HepG2 (cell line): ENCODE measurements around the gene SLC12A1. TPM values are rescaled to one million over a fixed set of nuclear protein-coding genes. Genes with fewer than 3 reads are reported as not detected.

Source experiments
- KLF12 ChIP-seq: sonication (generic); formaldehyde crosslinking; IDR thresholded peaks from 2 replicates; pipeline ENCODE4 v1.4.0; 2020; ENCODE audit warnings: missing genetic modification reagents, borderline replicate concordance
- NFE2L1 ChIP-seq: sonication (generic); formaldehyde crosslinking; IDR thresholded peaks from 2 replicates; pipeline ENCODE4 v1.4.0; 2020; ENCODE audit warnings: missing genetic modification reagents, mild to moderate bottlenecking, borderline replicate concordance
- NR2C2 ChIP-seq: sonication (generic); formaldehyde crosslinking; IDR thresholded peaks from 2 replicates; pipeline ENCODE4 v1.4.0; 2020; ENCODE audit warnings: missing genetic modification reagents, mild to moderate bottlenecking, moderate library complexity, borderline replicate concordance
- PHF20 ChIP-seq: sonication (generic); formaldehyde crosslinking; IDR thresholded peaks from 2 replicates; pipeline ENCODE4 v1.5.0; 2020; ENCODE audit warnings: mild to moderate bottlenecking, missing genetic modification reagents
- PHF5A ChIP-seq: IDR thresholded peaks from one replicate; pipeline ENCODE4 v1.6.1; 2018; ENCODE audit warnings: low read depth, missing genetic modification reagents; ENCODE audit not compliant: unreplicated experiment
- POLR2G ChIP-seq: fragments of 200-400 bp; formaldehyde crosslinking; IDR thresholded peaks from 2 replicates; pipeline ENCODE4 v1.6.1; 2018; ENCODE audit warnings: mild to moderate bottlenecking, low read depth, low read length, moderate library complexity
- RARG ChIP-seq: sonication (generic); formaldehyde crosslinking; IDR thresholded peaks from 2 replicates; pipeline ENCODE4 v1.4.0; 2020; ENCODE audit warnings: low read depth, mild to moderate bottlenecking, missing genetic modification reagents
- SMAD3 ChIP-seq: sonication (generic); formaldehyde crosslinking; IDR thresholded peaks from 2 replicates; pipeline ENCODE4 v1.4.0; 2020; ENCODE audit warnings: missing genetic modification reagents
- SNAPC2 ChIP-seq: sonication (generic); formaldehyde crosslinking; IDR thresholded peaks from 2 replicates; pipeline ENCODE4 v1.8.1; 2022; ENCODE audit warnings: mild to moderate bottlenecking, missing genetic modification reagents
- ZNF235 ChIP-seq: sonication (generic); formaldehyde crosslinking; IDR thresholded peaks from 2 replicates; pipeline ENCODE4 v1.8.1; 2023; ENCODE audit warnings: mild to moderate bottlenecking, missing genetic modification reagents, borderline replicate concordance
- ZNF44 ChIP-seq: sonication (generic); formaldehyde crosslinking; IDR thresholded peaks from 2 replicates; pipeline ENCODE4 v1.5.1; 2020; ENCODE audit warnings: mild to moderate bottlenecking, missing genetic modification reagents
- ZNF468 ChIP-seq: sonication (generic); formaldehyde crosslinking; IDR thresholded peaks from 2 replicates; pipeline ENCODE4 v1.8.0; 2022; ENCODE audit warnings: mild to moderate bottlenecking, moderate library complexity, missing genetic modification reagents
- ZSCAN21 ChIP-seq: sonication (generic); formaldehyde crosslinking; IDR thresholded peaks from 2 replicates; pipeline ENCODE4 v1.8.0; 2022; ENCODE audit warnings: mild to moderate bottlenecking, missing genetic modification reagents, moderate library complexity, borderline replicate concordance
- ZSCAN22 ChIP-seq: sonication (generic); formaldehyde crosslinking; IDR thresholded peaks from 2 replicates; pipeline ENCODE4 v1.4.0; 2020; ENCODE audit warnings: mild to moderate bottlenecking, missing genetic modification reagents
- polyA plus RNA-seq, 8 experiments: library from polyadenylated mRNA; depleted of rRNA in 3 of 8; stranded (reverse) in 7 of 8; unstranded in 1 of 8; fragments of >200 nt; fragmentation: Illumina TruSeq in 4 of 8; extraction: Trizol in 4 of 8; gene quantifications; 2 replicates each; pipeline versions ENCODE4 v1.2.1 to v1.2.3, GENCODE V29; 2011 to 2016; ENCODE audit warnings: low read depth in 4 of 8, missing spikeins in 1 of 8, mixed read lengths in 1 of 8; ENCODE audit not compliant: insufficient read depth in 1 of 8
- total RNA-seq, 5 experiments: library from RNA; depleted of rRNA; stranded (reverse); fragments of >200 nt; fragmentation: Illumina TruSeq; extraction: Trizol; gene quantifications; 2 replicates each; pipeline ENCODE4 v1.2.3, GENCODE V29; 2016; ENCODE audit warnings: low read depth in 1 of 5
- TF ChIP-seq, protein P1 (sequence below): sonication (generic); formaldehyde crosslinking; IDR thresholded peaks from 2 replicates; pipeline ENCODE4 v1.4.0; 2020; ENCODE audit warnings: missing genetic modification reagents
- TF ChIP-seq, protein P2 (sequence below): sonication (generic); formaldehyde crosslinking; IDR thresholded peaks from 2 replicates; pipeline ENCODE4 v1.8.0; 2023; ENCODE audit warnings: mild to moderate bottlenecking, missing genetic modification reagents
- TF ChIP-seq, protein P3 (sequence below): IDR thresholded peaks from 2 replicates; pipeline ENCODE4 v1.6.1; 2016; ENCODE audit warnings: control low read depth
- TF ChIP-seq, protein P4 (sequence below): sonication (generic); formaldehyde crosslinking; IDR thresholded peaks from 2 replicates; pipeline ENCODE4 v1.4.0; 2020; ENCODE audit warnings: missing genetic modification reagents

SLC12A1 gene
- total and polyA plus RNA-seq, 2 of the 13 experiments (the other 11 are each of a cell fraction or from before 2014, with no cell fraction given), result not detected

DNA sequence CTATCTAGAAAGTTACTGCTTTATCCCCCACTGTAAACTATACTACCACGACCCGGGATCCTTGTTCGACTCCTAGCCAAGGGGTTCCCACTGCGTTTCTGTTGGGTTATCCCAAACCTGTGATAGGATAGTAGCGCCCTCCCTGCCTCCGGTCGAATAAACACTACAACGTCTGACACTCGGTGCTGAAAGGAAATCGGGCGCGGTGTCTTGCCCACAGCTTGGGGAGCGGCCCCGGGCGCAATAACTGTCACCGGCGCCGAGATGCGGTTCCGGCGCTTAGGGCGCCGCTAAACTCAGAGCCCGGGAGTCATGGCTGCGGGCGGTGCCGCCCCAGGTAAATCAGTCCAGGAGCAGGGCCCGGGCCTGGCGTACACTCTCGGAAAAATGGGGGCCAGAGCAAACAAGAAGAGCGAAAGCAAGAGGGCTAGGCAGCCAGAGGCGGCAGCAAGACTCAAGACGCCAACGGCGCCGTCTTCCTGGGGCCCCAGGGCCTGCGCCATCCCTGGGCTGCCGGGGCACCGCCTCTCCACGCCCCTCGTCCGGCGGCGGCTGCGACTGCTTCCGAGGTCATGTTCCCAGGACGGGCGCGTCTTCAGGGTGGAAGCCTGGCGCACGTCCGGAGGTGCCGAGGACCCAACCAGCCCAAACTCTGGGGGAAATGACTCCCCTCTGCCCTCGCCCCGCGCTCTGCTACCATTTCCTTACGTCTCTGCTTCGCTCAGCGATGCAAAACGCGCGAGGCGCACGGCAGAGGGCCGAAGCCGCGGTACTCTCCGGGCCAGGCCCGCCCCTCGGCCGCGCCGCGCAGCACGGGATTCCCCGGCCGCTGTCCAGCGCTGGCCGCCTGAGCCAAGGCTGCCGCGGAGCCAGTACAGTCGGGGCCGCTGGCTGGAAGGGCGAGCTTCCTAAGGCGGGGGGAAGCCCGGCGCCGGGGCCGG is 125.0 kb downstream of the SLC12A1 start, which contains the start of gene DUT (continued):
- TF ChIP-seq, protein P1, sequence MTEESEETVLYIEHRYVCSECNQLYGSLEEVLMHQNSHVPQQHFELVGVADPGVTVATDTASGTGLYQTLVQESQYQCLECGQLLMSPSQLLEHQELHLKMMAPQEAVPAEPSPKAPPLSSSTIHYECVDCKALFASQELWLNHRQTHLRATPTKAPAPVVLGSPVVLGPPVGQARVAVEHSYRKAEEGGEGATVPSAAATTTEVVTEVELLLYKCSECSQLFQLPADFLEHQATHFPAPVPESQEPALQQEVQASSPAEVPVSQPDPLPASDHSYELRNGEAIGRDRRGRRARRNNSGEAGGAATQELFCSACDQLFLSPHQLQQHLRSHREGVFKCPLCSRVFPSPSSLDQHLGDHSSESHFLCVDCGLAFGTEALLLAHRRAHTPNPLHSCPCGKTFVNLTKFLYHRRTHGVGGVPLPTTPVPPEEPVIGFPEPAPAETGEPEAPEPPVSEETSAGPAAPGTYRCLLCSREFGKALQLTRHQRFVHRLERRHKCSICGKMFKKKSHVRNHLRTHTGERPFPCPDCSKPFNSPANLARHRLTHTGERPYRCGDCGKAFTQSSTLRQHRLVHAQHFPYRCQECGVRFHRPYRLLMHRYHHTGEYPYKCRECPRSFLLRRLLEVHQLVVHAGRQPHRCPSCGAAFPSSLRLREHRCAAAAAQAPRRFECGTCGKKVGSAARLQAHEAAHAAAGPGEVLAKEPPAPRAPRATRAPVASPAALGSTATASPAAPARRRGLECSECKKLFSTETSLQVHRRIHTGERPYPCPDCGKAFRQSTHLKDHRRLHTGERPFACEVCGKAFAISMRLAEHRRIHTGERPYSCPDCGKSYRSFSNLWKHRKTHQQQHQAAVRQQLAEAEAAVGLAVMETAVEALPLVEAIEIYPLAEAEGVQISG (CRISPR knock-in tag), result peak; percentile 82; the same call in 1 of the 2 replicates
- TF ChIP-seq PHF5A (CRISPR knock-in tag) (no peak), NFE2L1 (CRISPR knock-in tag) (no peak), NR2C2 (peak; percentile 99), ZNF468 (CRISPR knock-in tag) (no peak), ZSCAN22 (no peak), SMAD3 (0 out of 2 replicates have a peak, but pooled peaks have one; percentile 73), RARG (CRISPR knock-in tag) (no peak), ZNF235 (CRISPR knock-in tag) (no peak; the same call in 1 of the 2 replicates), PHF20 (CRISPR knock-in tag) (peak; percentile 82), ZNF44 (CRISPR knock-in tag) (peak; percentile 79; the same call in 1 of the 2 replicates), SNAPC2 (CRISPR knock-in tag) (no peak), POLR2G (peak; percentile 91), KLF12 (CRISPR knock-in tag) (peak; percentile 84; the same call in 1 of the 2 replicates), ZSCAN21 (CRISPR knock-in tag) (peak; percentile 68)
- TF ChIP-seq, protein P2, sequence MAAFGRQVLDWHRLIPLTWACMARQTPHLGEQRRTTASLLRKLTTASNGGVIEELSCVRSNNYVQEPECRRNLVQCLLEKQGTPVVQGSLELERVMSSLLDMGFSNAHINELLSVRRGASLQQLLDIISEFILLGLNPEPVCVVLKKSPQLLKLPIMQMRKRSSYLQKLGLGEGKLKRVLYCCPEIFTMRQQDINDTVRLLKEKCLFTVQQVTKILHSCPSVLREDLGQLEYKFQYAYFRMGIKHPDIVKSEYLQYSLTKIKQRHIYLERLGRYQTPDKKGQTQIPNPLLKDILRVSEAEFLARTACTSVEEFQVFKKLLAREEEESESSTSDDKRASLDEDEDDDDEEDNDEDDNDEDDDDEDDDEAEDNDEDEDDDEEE (CRISPR knock-in tag), result no peak
- TF ChIP-seq, protein P3, sequence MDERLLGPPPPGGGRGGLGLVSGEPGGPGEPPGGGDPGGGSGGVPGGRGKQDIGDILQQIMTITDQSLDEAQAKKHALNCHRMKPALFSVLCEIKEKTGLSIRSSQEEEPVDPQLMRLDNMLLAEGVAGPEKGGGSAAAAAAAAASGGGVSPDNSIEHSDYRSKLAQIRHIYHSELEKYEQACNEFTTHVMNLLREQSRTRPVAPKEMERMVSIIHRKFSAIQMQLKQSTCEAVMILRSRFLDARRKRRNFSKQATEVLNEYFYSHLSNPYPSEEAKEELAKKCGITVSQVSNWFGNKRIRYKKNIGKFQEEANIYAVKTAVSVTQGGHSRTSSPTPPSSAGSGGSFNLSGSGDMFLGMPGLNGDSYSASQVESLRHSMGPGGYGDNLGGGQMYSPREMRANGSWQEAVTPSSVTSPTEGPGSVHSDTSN (CRISPR knock-in tag), result no peak
- TF ChIP-seq, protein P4, sequence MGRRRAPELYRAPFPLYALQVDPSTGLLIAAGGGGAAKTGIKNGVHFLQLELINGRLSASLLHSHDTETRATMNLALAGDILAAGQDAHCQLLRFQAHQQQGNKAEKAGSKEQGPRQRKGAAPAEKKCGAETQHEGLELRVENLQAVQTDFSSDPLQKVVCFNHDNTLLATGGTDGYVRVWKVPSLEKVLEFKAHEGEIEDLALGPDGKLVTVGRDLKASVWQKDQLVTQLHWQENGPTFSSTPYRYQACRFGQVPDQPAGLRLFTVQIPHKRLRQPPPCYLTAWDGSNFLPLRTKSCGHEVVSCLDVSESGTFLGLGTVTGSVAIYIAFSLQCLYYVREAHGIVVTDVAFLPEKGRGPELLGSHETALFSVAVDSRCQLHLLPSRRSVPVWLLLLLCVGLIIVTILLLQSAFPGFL, result no peak
